Astrocyte (in vitro differentiated cells and primary cell): ENCODE measurements around the gene FHIT. TPM values are rescaled to one million over a fixed set of nuclear protein-coding genes. Genes with fewer than 3 reads are reported as not detected.

ENCODE experiments used
- DNase-seq: peaks from one replicate; pipeline ENCODE4 v3.0.0-alpha.2; 2010; ENCODE audit warnings: low read depth
- FAIRE-seq: peaks from 2 replicates; lab custom pipeline; 2011; peaks lifted over from hg19 to GRCh38; lab: Jason Lieb, UNC
- H2AFZ ChIP-seq: 2 replicates; pipeline ENCODE4 v1.6.0; 2012; ENCODE audit warnings: low read depth, low read length, inconsistent platforms
- H3K27ac ChIP-seq: 2 replicates; pipeline ENCODE4 v1.5.1; 2011; ENCODE audit warnings: low read depth, low read length, inconsistent platforms
- H3K27me3 ChIP-seq: 2 replicates; pipeline ENCODE4 v1.6.0; 2011; ENCODE audit warnings: low read length, inconsistent platforms; ENCODE audit not compliant: insufficient read depth
- H3K36me3 ChIP-seq: 2 replicates; pipeline ENCODE4 v1.5.1; 2011; ENCODE audit warnings: low read length, inconsistent platforms; ENCODE audit not compliant: insufficient read depth
- H3K4me1 ChIP-seq: 2 replicates; pipeline ENCODE4 v1.5.1; 2011; ENCODE audit warnings: low read length, inconsistent platforms; ENCODE audit not compliant: insufficient read depth
- H3K4me2 ChIP-seq: 2 replicates; pipeline ENCODE4 v1.6.0; 2012; ENCODE audit warnings: low read length, inconsistent platforms
- H3K4me3 ChIP-seq: 2 replicates; pipeline ENCODE4 v1.5.1; 2011; ENCODE audit warnings: low read depth, mild to moderate bottlenecking, low read length, inconsistent platforms; ENCODE audit not compliant: insufficient read depth
- H3K79me2 ChIP-seq: 2 replicates; pipeline ENCODE4 v1.6.0; 2012; ENCODE audit warnings: mild to moderate bottlenecking, low read length, inconsistent platforms; ENCODE audit not compliant: insufficient read depth
- H3K9ac ChIP-seq: 2 replicates; pipeline ENCODE4 v1.6.0; 2012; ENCODE audit warnings: mild to moderate bottlenecking, low read length, inconsistent platforms
- H3K9me3 ChIP-seq: 2 replicates; pipeline ENCODE4 v1.5.1; 2012; ENCODE audit warnings: low read depth, mild to moderate bottlenecking, low read length, inconsistent platforms; ENCODE audit not compliant: insufficient read depth
- H4K20me1 ChIP-seq: 2 replicates; pipeline ENCODE4 v1.6.0; 2012; ENCODE audit warnings: low read length, inconsistent platforms; ENCODE audit not compliant: insufficient read depth
- H3K27ac Mint-ChIP-seq: one replicate; pipeline ENCODE4 v1.8.0; 2021; ENCODE audit warnings: mild to moderate bottlenecking, mixed read lengths; ENCODE audit not compliant: unreplicated experiment
- H3K27me3 Mint-ChIP-seq: one replicate; pipeline ENCODE4 v1.8.0; 2021; ENCODE audit warnings: low read depth, mixed read lengths; ENCODE audit not compliant: unreplicated experiment
- H3K36me3 Mint-ChIP-seq: one replicate; pipeline ENCODE4 v1.8.0; 2021; ENCODE audit warnings: low read depth, mixed read lengths; ENCODE audit not compliant: unreplicated experiment
- H3K4me1 Mint-ChIP-seq: one replicate; pipeline ENCODE4 v1.8.0; 2021; ENCODE audit warnings: low read depth, mixed read lengths; ENCODE audit not compliant: unreplicated experiment
- H3K4me3 Mint-ChIP-seq: one replicate; pipeline ENCODE4 v1.8.0; 2021; ENCODE audit warnings: mild to moderate bottlenecking, moderate library complexity, mixed read lengths; ENCODE audit not compliant: unreplicated experiment
- H3K9me3 Mint-ChIP-seq: one replicate; pipeline ENCODE4 v1.8.0; 2021; ENCODE audit warnings: mild to moderate bottlenecking, mixed read lengths; ENCODE audit not compliant: unreplicated experiment
- EZH2 ChIP-seq: IDR thresholded peaks from 2 replicates; pipeline ENCODE4 v1.6.1; 2012; ENCODE audit warnings: mild to moderate bottlenecking, low read length, inconsistent platforms; ENCODE audit not compliant: insufficient read depth
- total RNA-seq: library from RNA; stranded (reverse); gene quantifications from 2 replicates; pipeline ENCODE4 v1.2.1, GENCODE V29; 2021
- TF ChIP-seq, protein P1 (sequence below): IDR thresholded peaks from 2 replicates; pipeline ENCODE4 v1.5.1; 2011; ENCODE audit warnings: low read depth, mild to moderate bottlenecking, inconsistent platforms, low read length, moderate library complexity; ENCODE audit not compliant: insufficient read depth

The FHIT gene
- total RNA-seq, 1 donor from 2014 or later, result 6.7 TPM

DNA sequence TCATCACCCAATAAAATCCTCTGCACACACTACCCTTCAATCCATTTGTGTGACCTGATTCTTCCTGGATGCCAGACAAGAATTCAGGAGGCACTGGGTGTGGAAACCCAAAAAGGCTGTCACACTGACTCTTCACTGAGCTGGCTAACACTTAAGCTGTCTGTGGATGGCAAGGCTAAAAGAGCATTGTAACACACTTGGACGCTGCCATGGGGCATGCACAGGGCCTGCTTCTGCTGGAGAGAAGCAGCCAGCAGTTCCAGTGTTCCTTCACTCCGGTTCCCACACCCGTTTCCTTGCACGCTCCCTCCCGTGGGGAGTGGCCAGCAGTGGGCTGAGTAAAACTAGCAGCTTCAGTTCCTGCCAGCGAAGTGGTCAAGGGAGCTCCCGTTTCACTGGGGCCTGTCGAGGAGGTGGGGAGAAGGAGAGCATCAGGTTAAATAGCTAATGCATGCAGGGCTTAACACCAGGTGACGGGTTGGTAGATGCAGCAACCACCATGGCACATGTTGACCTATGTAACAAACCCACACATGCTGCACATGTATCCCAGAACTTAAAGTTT lies 737.1 kb downstream of the FHIT start:
- Histone ChIP-seq H3K27me3 (no peaks in the 10 kb centered on the region), H2AFZ (no peak overlapping the region), H3K4me3 (no peak overlapping the region), H3K79me2 (no peaks in the 10 kb centered on the region), H3K9me3 (no peaks in the 10 kb centered on the region), H3K4me1 (no peaks in the 10 kb centered on the region), H3K9ac (no peak overlapping the region), H3K36me3 (no peaks in the 10 kb centered on the region), H4K20me1 (no peaks in the 10 kb centered on the region), H3K4me2 (no peak overlapping the region), H3K27ac (no peak overlapping the region)
- H3K4me1 Mint-ChIP-seq, result no peaks in the 10 kb centered on the region
- TF ChIP-seq, protein P1, sequence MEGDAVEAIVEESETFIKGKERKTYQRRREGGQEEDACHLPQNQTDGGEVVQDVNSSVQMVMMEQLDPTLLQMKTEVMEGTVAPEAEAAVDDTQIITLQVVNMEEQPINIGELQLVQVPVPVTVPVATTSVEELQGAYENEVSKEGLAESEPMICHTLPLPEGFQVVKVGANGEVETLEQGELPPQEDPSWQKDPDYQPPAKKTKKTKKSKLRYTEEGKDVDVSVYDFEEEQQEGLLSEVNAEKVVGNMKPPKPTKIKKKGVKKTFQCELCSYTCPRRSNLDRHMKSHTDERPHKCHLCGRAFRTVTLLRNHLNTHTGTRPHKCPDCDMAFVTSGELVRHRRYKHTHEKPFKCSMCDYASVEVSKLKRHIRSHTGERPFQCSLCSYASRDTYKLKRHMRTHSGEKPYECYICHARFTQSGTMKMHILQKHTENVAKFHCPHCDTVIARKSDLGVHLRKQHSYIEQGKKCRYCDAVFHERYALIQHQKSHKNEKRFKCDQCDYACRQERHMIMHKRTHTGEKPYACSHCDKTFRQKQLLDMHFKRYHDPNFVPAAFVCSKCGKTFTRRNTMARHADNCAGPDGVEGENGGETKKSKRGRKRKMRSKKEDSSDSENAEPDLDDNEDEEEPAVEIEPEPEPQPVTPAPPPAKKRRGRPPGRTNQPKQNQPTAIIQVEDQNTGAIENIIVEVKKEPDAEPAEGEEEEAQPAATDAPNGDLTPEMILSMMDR, result no peak
- no peak for TF ChIP-seq EZH2
- peaks cover 1% of the 10 kb centered on the region for H3K9me3 Mint-ChIP-seq
- no peaks in the 10 kb centered on the region for H3K27me3 Mint-ChIP-seq
- no peak overlapping the region for H3K27ac Mint-ChIP-seq
- H3K36me3 Mint-ChIP-seq, result no peaks in the 10 kb centered on the region
- DNase-seq (no peak), FAIRE-seq (no peak)
- H3K4me3 Mint-ChIP-seq, result no peak overlapping the region

DNA sequence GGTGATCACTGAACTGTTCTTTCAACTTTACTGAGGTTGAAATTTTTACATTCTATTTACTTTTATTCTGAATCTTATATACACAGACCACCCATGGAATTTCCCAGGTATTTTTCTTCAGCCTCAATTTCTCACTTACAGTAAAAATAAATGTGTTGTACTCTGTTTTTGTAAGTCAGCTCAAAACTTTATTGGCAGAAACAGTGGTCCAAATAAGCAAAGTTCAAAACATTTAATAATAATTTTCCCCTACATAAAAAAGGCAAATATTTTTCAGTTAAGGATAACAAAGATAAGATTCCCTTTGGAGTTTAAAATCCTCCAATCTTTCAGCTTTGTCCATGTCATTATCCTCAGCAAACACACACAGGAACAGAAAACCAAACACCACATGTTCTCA lies 738.0 kb downstream of the FHIT start:
- no peaks in the 10 kb centered on the region for H3K79me2 ChIP-seq
- peaks cover 1% of the 10 kb centered on the region for H3K9me3 Mint-ChIP-seq
- no peak overlapping the region for H3K27ac Mint-ChIP-seq
- no peak overlapping the region for H3K4me3 ChIP-seq
- no peak overlapping the region for H3K4me2 ChIP-seq
- no peaks in the 10 kb centered on the region for H3K27me3 Mint-ChIP-seq
- no peak overlapping the region for H2AFZ ChIP-seq
- FAIRE-seq (no peak), DNase-seq (no peak)
- no peaks in the 10 kb centered on the region for H3K4me1 ChIP-seq
- no peaks in the 10 kb centered on the region for H3K4me1 Mint-ChIP-seq
- H3K27me3 ChIP-seq, result no peaks in the 10 kb centered on the region
- no peak overlapping the region for H3K9ac ChIP-seq
- H3K4me3 Mint-ChIP-seq, result no peak overlapping the region
- no peaks in the 10 kb centered on the region for H4K20me1 ChIP-seq
- no peak overlapping the region for H3K27ac ChIP-seq
- TF ChIP-seq, protein P1, result no peak
- no peak for TF ChIP-seq EZH2
- H3K36me3 Mint-ChIP-seq, result no peaks in the 10 kb centered on the region
- no peaks in the 10 kb centered on the region for H3K36me3 ChIP-seq
- H3K9me3 ChIP-seq, result no peaks in the 10 kb centered on the region

DNA sequence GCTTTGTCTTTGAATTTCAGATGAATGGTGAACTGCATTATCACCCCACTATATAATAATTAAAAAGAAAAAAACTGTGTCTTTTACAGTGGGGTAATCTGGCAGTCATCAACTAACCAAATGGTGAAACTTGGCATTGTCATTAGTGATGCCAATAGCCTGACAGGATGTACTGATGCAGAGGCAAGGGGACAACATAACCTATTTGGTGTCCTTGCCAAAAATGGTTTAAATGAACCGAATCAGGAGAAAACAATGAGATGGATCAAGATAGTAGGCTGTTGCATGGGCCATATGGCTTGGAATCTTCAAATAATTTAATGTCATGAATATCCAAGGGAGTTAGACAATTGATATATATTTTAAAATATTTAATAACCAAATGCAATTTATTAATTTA lies 738.7 kb downstream of the FHIT start:
- Histone ChIP-seq H3K27ac (no peak overlapping the region), H3K4me3 (no peak overlapping the region), H2AFZ (no peak overlapping the region), H3K4me1 (no peaks in the 10 kb centered on the region), H3K27me3 (no peaks in the 10 kb centered on the region), H3K79me2 (no peaks in the 10 kb centered on the region), H3K9ac (no peak overlapping the region), H3K9me3 (no peaks in the 10 kb centered on the region), H3K4me2 (no peak overlapping the region), H3K36me3 (no peaks in the 10 kb centered on the region), H4K20me1 (no peaks in the 10 kb centered on the region)
- Mint-ChIP-seq H3K9me3 (peaks cover 1% of the 10 kb centered on the region), H3K4me1 (no peaks in the 10 kb centered on the region), H3K4me3 (no peak overlapping the region), H3K27me3 (no peaks in the 10 kb centered on the region), H3K36me3 (no peaks in the 10 kb centered on the region), H3K27ac (no peak overlapping the region)
- TF ChIP-seq, protein P1, result no peak
- no peak for TF ChIP-seq EZH2
- DNase-seq (no peak), FAIRE-seq (no peak)
